Lung (tissue), 5 donors: Measurements from ENCODE around the gene GREM2. TPM values are rescaled to one million over a fixed set of nuclear protein-coding genes. Genes with fewer than 3 reads are reported as not detected.

Source experiments
- polyA plus RNA-seq, 2 donors: library from polyadenylated mRNA; stranded (reverse); fragments of 200-250 nt; gene quantifications; one replicate each; pipeline ENCODE4 v1.2.1, GENCODE V29; 2013
- small RNA-seq: library from RNA; depleted of rRNA; stranded (forward); fragments of <200 nt; gene quantifications from one replicate; pipeline ENCODE3, GENCODE V24; 2014; ENCODE audit warnings: low replicate concordance
- total RNA-seq, 2 donors: library from RNA; depleted of rRNA in 1 of 2; stranded (reverse); fragments of >200 nt in 1 of 2; gene quantifications; one replicate each; pipeline ENCODE4 v1.2.1, GENCODE V29; 2014 to 2021
- donor health status: Bipolar disorder and iron deficiency.
- donor health status: healthy.
- donor health status: DM: yes; HTN: yes; CAD: no.

The GREM2 gene
- total and polyA plus RNA-seq, 4 donors, result 0.47 to 8.8 (median 0.76) TPM

Small RNAs within 50 kb of the gene (small RNA-seq; reads per million reads assigned to genes)
- not detected for gene RNU5F-8P
